GM12892 (cell line): ENCODE data around the gene NUDT19.

Experiments
- POLR2AphosphoS5 ChIP-seq: IDR thresholded peaks from 2 replicates; pipeline ENCODE4 v1.6.1; 2011; ENCODE audit warnings: low read depth, low read length, control low read depth
- TAF1 ChIP-seq: IDR thresholded peaks from 2 replicates; pipeline ENCODE4 v1.6.1; 2011; ENCODE audit warnings: low read depth, mild to moderate bottlenecking, control low read depth, low read length, borderline replicate concordance

DNA sequence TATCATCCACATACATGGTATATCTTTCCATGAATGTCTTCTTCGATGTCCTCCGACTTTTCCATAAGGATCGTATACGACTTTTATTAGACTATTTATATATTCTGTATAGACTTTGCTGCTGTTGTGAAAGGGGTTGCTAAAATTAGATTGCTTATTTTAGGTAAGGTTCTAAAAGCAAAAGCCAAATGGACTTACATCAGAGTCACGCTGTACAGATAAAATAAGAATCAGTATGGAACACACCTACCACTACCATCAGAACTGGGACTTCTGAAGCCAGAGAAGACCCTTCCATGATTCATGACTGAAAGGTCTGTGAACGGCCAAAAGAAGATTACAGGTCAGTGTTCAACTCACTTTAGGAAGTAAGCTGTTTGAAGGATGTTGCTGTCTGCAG lies 25.5 kb upstream of the NUDT19 start:
- no peak for TF ChIP-seq POLR2AphosphoS5
- no peak for TF ChIP-seq TAF1
